ENCODE results near the gene STK32C. TPM values are rescaled to one million over a fixed set of nuclear protein-coding genes. Genes with fewer than 3 reads are reported as not detected.
"Not testable (repeated sequence)": the region's sequence is repeated elsewhere in the genome, so short reads cannot be mapped to it uniquely, and the experiment has no call there.

Gene STK32C
- total RNA-seq, 4 donors from 2014 or later = 4.8 to 6.4 (median 5.7) TPM

GRCh38 chr10:132342553-132342952 is 34.8 kb upstream of the STK32C start:
- 97% methylated on average over 7 of the region's 7 CpGs for WGBS, 2 donors
- no peak for TF ChIP-seq CTCF (IDR thresholded peaks at IDR 0.05)
- TF ChIP-seq POLR2A (IDR thresholded peaks at IDR 0.05) = no peak
- H3K4me3 ChIP-seq (ENCODE audit: low read depth, poor library complexity, severe bottlenecking) = no peak overlapping the region
- intact Hi-C loops (cut with DNase I; ENCODE audit: low total_unique reads) = no loop called here
- no peak for DNase-seq (ENCODE audit: low spot score in 2 of 2)

GRCh38 chr10:132341781-132342180 is 34.0 kb upstream of the STK32C start:
- WGBS, 2 donors = 95 to 96% methylated on average over 4 of the region's 4 CpGs
- TF ChIP-seq CTCF (IDR thresholded peaks at IDR 0.05) = no peak
- TF ChIP-seq POLR2A (IDR thresholded peaks at IDR 0.05) = no peak
- H3K4me3 ChIP-seq (ENCODE audit: low read depth, poor library complexity, severe bottlenecking) = no peak overlapping the region
- intact Hi-C loops (cut with DNase I; ENCODE audit: low total_unique reads) = no loop called here
- DNase-seq (ENCODE audit: low spot score in 2 of 2) = no peak

GRCh38 chr10:132341017-132341416 is 33.3 kb upstream of the STK32C start:
- no peak overlapping the region for H3K4me3 ChIP-seq (ENCODE audit: low read depth, poor library complexity, severe bottlenecking)
- WGBS, 2 donors = 95 to 98% methylated on average over 6 of the region's 6 CpGs
- DNase-seq (ENCODE audit: low spot score in 2 of 2) = no peak
- no peak for TF ChIP-seq POLR2A (IDR thresholded peaks at IDR 0.05)
- no peak for TF ChIP-seq CTCF (IDR thresholded peaks at IDR 0.05)
- intact Hi-C loops (cut with DNase I; ENCODE audit: low total_unique reads) = no loop called here

- H3K4me3 ChIP-seq (ENCODE audit: low read depth, poor library complexity, severe bottlenecking) = no peak overlapping the region
- 94 to 96% methylated on average over 11 of the region's 11 CpGs for whole genome bisulfite sequencing, 2 donors
- intact Hi-C loops (cut with DNase I; ENCODE audit: low total_unique reads) = no loop called here
- DNase-seq (ENCODE audit: low spot score in 2 of 2) = no peak
- TF ChIP-seq POLR2A (IDR thresholded peaks at IDR 0.05) (no peak), CTCF (IDR thresholded peaks at IDR 0.05) (no peak)
These were observed 31.5 kb upstream of the STK32C start for GRCh38 chr10:132339276-132339675.

- DNase-seq (ENCODE audit: low spot score in 2 of 2) = no peak
- intact Hi-C loops (cut with DNase I; ENCODE audit: low total_unique reads) = no loop called here
- TF ChIP-seq CTCF (IDR thresholded peaks at IDR 0.05) (no peak), POLR2A (IDR thresholded peaks at IDR 0.05) (no peak)
- H3K4me3 ChIP-seq (ENCODE audit: low read depth, poor library complexity, severe bottlenecking) = no peak overlapping the region
- WGBS, 2 donors = 96 to 98% methylated on average over 10 of the region's 10 CpGs
These were observed 31.1 kb upstream of the STK32C start for GRCh38 chr10:132338876-132339275.

- DNase-seq (ENCODE audit: low spot score in 2 of 2) = not testable (repeated sequence)
- WGBS, 2 donors = 96% methylated on average over 7 of the region's 7 CpGs
These were observed 30.1 kb upstream of the STK32C start for GRCh38 chr10:132337854-132338253.

More at GRCh38 chr10:132337854-132338253, 30.1 kb upstream of the STK32C start:
- H3K4me3 ChIP-seq (ENCODE audit: low read depth, poor library complexity, severe bottlenecking); intact Hi-C loops (cut with DNase I; ENCODE audit: low total_unique reads): not testable (repeated sequence)
